NCI-H2107 treated with DMSO at 0.1 percent for 48 hours (cell line): ENCODE data around the gene CGRRF1.
A peak's percentile ranks its signal among the peaks of the same experiment; 100 is the strongest.

Experiments used
- DNase-seq: peaks from one replicate; lab custom pipeline; 2025; ENCODE audit not compliant: unreplicated experiment; lab: John Stamatoyannopoulos, UW

Gene CGRRF1

DNA sequence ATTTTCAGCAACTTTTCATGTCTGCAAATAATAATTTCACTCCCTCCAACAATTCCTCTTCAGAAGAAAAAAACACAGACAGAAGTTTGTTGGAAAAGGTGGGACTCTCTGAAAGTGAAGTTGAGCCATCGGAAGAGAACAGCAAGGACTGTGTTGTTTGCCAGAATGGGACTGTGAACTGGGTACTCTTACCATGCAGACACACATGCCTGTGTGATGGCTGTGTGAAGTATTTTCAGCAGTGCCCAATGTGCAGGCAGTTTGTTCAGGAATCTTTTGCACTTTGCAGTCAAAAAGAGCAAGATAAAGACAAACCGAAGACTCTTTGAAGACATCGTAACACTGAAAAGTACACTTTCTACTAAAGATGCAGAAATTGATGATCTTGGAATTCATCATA lies 28.3 kb downstream of the CGRRF1 start:
- DNase-seq, result no peak

DNA sequence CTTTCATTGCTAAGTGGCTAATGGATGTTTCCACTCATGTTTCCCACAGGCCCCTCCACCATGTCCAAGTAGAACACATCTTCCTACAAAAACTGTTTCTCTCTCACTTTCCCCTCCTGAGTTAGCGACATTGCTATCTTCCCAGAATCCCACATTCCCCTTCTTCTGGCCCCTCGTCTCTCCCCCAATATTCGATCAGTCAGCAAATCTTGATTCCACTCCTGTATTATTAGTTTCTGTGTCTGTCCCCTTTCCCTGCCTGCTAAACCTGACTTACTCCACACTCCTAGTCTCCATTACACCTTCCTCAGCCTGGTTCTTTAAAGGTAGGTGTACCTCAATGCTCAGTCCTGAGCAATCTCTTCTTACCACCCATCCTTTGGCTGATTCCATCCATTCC lies 37.9 kb downstream of the CGRRF1 start:
- no peak for DNase-seq

DNA sequence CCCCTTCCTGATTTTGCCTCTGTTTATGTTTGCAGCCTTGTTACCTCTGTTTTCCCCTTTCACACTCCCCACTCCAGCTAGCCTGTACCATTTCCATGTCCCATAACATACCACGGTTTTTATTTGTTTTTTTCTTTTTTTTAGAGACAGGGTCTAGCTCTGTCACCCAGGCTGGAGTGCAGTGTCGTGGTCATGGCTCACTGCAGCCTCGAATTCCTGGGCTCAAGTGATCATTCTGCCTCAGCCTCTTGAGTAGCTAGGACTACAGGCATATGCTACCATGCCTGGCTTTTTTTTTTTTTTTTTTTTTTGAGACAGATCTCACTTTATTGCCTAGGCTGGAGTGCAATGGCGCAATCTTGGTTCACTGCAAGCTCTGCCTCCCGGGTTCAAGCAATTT lies 38.8 kb downstream of the CGRRF1 start:
- no peak for DNase-seq

DNA sequence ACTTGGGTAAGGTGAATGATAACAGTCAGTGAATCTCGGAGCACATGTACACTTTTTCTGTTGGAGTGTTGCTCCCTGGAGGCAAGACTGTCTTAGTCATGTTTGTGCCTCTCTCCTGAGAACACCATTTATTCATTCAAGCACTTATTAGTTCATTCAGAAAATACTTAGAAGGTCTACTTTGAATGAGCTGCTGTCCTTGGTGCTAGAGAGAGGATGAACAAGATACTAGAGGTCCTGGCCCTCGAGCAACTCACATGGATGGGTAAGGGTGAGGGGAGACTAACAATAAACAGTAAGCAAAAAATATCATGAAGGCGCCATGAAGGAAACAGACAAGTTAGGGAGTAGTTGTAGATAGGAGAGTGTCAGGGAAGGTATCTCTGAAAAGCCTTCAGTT lies 40.2 kb downstream of the CGRRF1 start:
- DNase-seq, result no peak

DNA sequence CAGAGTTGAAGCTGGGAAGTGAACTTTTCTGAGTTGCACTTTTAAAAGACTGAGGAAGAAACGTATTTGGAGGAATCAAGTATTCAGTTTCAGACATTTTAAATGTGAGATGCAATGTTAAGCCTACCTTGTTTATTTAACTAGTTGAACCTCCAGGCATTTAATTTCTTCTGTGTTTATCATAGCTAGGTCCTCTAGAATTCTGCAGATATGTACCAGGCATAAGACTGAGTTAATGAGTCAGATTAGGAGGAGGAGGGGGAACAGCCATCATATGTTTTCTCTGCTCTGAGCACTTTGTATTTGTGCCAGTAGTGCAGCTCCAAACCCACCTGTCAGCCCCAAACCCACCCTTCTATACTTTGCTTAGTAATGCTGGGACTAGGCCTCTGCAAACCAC lies 40.8 kb downstream of the CGRRF1 start:
- no peak for DNase-seq

DNA sequence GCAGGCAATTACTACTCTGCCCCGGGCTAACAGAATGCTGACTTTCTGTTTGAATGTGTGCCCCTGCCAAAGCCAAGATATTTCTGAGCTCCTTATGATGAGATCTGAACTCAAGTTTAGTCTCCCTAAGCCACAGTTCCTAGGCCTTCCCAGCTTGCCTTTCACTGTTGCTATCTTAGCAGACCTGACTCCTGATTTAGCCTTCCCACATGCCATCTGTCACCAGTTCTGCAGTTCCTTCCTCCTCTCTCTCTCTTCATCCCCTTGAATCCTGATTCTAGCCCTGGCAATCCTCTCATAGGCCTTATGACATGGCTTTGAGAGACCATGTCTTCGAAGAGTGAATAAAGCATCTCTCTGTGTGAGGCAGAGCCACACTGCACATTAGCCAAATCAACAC lies 44.7 kb downstream of the CGRRF1 start:
- no peak for DNase-seq

DNA sequence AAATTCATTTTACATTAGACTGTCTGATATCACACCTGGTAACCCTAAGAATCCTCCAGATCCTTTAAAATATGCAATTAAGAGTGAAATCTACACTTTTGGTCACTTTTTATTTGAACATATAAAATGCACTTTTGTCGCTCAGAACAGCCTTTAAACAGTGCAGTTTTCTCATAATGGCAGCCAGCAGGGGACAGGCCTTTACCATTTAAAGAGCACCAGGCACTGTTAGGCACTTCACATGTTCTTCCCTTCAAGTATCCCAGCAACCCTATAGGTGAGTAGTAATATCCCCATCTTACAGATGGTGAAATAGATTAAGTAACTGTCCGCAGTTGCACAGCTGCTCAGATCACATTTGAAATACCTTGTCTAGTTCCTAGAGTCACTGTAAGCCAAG lies 45.9 kb downstream of the CGRRF1 start:
- DNase-seq, result no peak

DNA sequence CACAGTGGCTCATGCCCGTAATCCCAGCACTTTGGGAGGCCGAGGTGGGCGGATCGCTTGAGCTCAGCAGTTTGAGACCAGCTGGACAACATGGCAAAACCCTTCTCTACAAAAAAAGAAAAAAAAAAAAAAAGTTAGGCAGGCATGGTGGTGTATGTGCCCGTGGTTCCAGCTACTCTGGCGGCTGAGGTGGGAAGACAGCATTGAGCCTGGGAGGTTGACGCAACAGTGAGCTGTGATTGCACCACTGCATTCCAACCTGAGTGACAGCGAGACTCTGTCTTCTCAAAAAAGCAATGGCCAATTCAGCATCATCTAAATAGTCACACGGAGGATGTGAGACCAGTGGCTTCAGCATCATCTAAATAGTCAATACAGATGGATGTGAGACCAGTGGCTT lies 46.8 kb downstream of the CGRRF1 start:
- DNase-seq, result no peak

DNA sequence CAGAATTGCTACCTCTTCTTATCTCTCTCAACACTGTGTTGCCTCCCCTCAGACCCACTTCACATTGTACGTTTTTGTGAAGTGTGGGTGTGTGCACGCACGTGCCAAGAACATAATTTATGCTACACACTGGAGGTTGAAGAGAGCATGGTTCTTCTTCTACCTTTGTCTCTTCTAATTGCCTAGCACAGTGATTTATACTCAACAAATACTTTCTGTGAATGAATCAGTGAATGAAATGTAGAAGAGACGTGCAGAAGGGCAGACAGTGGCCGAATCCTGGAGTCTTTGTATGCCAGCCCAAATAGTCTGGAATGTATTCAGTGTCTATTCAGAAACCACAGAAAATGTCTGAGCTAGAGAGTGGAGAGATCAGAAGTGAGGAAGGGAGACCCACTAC lies 52.6 kb downstream of the CGRRF1 start:
- no peak for DNase-seq

DNA sequence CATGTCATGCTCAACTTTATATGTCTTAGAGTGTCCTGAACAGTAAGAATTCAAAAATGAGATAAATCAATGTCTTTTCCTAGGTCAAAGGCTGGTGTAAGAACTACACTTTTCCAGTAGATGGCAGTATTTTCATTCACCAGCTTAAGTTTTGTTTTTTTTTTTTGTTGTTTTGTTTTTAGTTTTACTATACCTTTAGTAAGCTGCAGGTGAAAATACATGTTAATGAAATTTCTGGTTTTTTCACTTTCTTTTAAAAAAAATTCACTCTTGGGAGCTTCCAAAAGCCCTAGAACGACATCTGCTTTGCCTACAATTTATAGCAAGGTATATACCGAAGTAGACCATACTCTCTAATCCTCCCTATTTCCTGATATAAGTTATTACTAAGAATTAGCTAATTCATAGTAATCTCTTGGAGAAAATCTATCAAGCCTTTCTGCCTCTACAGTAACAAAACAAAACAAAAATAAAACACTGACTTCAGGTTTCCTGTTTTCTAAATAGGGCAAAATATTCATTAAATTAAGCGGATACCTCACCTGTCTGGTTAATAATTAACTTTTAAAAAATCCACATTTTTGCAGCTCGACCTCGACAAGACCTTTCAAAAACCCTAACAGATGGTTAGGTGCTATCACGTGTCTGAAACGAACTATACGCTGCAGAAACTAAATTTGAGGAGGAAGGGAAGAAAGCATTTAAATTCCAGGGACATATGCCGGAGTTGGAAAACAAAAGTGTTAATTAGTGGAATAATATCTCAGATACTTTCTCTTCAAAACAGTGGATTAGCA lies 54.6 kb downstream of the CGRRF1 start:
- peak; percentile 83 for DNase-seq

DNA sequence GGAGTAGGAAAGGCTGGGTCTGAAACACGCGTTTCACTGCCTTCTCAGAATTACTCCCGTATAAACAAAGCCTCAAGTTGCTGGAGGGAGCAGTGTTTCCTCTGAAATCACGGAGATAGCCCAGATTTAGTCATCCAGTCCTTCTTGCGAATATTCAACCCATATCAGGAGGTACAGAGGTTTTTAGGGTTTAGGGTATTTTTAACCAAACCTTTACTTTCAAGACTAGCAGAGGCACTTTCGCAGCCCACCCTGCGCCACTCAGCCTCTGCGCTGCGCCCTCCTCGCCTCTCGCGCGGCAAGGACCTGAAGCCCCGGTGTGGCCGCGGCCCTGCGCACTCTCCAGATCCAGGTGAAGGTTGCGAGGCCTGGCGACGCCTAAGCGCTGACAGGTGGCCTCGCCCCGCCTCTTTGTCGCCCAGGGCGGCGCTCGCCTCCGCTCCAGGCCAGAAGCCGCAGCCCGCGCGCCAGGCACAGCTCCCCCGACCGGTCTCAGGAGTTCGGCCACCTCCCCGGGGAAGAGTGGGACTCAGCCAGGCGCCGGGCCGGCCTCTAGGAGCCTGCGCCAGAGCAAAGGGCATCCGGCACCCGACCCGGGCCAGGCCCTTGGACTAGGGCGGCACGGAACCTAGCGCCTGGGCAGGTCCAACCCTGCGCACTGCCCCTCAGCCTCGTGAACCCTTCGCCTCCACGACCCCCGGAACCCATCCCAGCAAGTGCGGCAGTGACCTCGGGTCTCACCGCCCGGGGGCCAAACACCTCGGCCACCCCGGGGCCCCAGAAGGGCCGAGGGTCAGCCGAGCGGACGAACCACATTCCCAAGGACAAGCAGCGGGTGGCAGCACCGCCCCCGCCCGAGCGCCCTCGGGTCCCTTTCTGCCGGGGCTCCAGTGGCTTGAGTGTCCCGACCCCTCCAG lies 55.4 kb downstream of the CGRRF1 start:
- peak; percentile 66 for DNase-seq

DNA sequence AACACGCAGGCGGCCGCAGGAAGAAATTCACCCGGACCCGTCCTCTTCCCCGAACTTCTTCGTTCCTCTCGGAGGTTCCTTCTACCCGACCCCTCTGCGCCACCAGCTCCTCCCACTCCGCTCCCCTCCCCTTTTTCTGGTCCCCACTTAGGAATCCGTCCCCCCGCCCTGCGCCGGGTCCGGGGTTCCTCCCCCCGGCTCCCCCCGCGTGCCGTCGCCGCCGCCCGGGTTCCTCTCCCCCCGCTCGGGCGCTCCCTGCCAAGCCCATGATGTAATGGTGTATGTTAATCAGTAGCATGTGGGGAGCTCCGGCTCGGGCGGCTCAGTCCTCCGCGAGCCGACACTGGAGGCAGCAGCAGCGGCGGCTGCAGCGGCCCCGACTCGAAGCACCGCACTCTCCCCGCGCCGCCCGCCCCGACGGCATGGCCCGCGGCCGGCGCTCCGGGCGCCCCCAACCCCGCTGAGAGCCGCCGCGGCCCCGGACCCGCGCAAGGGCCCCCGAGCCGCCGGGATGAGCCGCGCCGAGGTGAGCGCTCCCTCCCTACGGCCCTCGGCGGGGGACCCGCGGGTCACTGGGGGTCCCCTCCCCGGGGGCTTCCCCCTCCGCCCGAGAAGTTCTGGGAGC lies 56.2 kb downstream of the CGRRF1 start:
- peak; percentile 46 for DNase-seq

DNA sequence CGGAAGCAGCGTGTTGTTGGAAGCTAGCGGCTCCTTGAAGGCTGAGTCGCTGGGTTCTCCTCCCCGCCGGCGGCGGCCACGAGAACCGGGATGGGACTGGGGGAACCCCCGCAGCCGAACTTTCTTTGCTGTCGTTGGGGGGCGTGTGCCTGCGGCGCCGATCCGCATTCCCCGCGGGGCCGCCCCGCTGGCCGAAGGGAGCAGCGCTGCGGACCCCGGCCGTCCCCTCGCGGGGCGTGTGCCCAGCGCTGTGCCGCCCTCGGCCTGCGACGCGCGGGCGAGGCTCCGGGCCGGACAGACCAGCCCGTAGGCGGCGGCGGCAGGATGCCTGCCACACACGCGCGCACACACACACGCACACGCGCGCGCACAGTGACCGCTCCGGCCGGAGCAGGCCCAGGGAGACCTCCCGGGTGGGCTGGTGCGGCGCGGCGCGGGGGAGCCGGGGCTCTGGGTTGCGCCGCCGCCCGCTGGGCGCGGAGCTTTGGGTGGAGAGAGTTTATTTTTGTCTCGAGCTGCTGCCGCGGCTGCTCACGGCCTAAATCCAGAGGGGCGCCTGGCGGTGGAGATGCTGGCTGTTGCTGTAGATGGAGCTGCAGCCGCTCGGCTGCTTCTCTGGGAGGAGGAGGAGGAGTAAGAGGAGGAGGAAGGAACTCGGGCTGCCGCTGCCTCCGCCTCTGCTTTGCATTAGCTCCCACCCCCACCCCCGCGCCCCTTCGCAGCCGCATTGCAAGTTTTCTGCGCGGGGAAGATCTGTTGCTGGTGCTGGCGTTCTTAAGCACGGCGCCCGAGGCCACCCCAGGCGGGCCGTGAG lies 56.9 kb downstream of the CGRRF1 start, which contains the start of gene SAMD4A:
SAMD4A (plus strand) TSS at position 719 of the 814 bp plus-strand sequence. CDS start 789 bp downstream, outside the sequence.
- peak; percentile 18 for DNase-seq

DNA sequence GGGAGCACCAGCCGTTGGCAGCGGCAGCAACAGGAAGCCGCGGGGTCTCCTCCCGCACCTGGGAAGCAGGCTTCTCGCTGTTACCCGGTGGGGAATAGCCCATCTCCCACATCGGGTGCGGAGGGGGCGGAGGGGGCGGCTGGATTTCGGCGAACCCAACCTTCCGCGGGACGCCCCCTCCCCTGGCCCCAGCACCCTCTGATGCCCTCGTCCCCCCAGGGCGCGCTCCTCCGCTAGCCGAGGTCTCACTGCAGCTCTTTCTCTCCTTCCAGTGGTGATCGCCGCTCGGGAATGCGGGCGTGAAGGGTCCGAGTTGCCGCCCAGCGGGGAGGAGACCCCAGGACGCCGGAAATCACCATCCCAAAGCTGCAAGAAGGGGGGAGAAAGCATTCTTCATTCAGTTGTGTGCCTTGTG lies 57.5 kb downstream of the CGRRF1 start:
- no peak for DNase-seq

DNA sequence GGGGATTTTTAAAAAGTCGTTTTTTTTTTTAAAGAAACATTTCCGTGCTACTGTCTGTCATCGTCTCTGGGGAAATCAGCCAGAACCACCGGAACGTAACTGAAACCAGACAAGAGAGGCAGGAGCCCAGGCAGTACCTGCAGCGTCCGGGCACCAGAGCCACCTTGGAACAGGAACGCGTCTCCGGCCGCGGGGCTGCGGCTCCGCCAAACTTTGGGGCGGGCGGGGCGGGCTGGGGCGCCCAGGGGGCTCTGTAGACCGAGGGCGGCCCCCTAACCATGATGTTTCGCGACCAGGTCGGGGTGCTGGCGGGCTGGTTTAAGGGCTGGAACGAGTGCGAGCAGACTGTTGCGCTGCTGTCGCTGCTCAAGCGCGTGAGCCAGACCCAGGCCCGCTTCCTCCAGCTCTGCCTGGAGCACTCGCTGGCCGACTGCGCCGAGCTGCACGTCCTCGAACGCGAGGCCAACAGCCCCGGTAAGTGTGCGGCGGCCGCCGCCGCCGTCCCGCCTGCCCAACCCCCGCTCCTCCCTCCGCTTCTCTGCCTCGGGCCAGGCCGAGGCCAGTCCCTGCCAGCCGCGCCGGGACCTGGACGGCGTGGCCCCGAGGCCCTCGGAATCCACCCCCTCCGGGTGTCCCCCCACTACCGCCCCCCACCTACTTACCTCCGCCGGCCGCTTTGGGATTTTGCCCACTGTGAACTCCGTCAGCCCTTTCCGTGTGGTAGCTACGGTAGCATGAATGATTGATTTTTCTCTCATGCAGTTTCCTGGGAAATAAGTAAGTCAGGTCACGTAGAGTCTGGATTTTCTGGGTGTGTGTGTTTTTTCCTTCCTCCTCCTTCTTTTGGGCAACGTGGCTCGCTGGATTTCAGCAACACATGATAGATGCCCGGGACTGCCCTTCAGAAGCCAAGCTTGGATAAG lies 58.2 kb downstream of the CGRRF1 start:
- peak; percentile 33 for DNase-seq

DNA sequence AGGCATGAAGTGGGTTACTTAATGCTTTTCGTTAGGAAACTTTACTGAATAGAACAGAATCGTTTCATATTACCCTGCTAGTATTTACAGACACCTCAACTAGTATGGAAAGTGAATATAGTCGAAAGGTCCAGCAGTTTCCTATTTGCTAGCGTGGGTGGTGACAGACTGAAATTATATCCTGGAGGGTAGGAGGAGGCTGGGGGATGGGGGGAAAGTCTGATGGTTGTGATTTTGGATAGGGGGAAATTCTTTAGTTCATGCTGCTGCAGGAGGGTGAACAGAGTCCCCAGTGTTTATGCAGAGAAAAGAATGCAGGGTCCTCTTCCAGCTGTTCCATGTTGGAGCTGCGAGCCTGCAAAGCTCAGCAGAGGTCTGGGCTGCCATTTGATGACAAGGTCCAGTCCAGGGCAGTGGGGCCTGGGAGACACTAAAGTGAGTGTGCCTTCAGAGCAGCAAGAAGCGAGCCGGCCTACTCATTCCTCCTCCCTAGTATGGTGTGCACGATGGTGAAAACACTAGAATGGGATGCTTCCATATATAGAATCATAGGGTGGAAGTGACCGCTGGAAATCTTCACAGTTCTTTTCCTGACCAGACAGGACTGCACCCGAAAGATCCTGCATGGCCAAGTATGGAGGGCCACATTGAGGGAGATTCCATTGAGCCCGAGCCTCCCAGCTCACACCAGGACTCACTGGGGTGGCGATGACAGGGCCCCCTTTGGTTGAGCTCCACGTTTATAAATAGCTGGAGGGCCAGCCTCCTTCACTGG lies 59.3 kb downstream of the CGRRF1 start:
- no peak for DNase-seq

DNA sequence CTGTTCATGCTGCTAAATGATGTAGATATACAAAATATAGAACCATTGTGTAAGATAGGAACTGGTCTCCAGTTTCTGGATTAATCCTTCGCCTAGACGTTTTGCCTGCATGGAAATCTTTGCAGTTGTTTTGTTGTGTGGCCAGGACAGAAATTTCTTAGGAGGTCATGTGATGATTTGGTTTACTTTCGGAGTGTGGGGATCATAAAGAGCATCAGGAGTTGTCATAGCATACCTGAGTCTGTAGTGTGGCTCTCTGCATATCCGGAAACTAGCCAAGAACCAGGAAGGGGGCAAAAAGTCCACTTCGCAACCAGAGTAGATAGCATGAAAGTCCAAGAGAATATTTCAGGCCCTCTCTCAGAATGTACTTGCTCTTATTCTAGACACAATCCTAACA lies 60.3 kb downstream of the CGRRF1 start:
- no peak for DNase-seq

DNA sequence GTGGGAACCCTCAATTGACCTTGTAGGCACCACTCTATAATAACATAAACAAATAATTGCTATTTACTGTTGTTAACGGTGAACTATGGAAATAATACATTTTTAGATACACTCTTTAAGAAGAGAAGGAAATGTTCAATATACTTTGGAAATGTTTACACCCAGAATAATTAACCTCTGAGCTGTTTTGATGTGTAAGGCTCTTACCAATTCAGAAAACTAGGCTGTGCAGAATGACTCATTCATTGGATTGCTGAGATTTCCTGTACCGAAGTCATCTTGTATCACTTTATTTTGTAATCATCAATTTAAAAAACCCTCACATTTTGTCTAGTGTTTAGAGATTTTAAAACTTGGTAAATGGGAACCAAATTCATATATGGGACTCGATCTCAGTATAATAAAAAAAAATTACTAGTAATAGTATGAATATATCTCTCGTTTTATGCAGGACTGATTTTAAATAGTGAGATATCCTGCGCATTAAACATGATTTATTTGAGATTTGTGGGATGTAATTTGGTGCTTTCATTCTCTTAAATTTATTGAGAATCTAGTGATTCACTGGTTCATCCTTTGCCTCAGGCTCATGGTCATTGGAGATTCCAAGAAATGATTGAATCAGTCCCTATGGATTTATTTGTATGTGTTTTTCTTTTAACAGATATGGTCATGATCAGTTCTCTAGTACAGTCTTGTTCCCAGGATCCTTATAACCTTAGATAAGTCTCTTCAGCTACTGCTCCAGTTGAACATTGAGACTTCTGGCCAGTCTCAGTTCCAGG lies 61.1 kb downstream of the CGRRF1 start:
- DNase-seq, result no peak
